Measurements from ENCODE around the gene OSBPL10. TPM values are rescaled to one million over a fixed set of nuclear protein-coding genes. Genes with fewer than 3 reads are reported as not detected.

OSBPL10 gene
- total and polyA plus RNA-seq, 4 donors: 3.9 to 33.0 (median 13.1) TPM

- peak; percentile 40 for ATAC-seq (ENCODE audit: insufficient read depth, low FRiP score)
- 32 to 38% methylated on average over 6 of the region's 6 CpGs for WGBS, 2 donors
These were observed 212.5 kb downstream of the OSBPL10 start for GRCh38 chr3:31768479-31769125.

GRCh38 chr3:31767920-31768319 is 213.1 kb downstream of the OSBPL10 start:
- ATAC-seq (ENCODE audit: insufficient read depth, low FRiP score) (no peak), DNase-seq (no peak)
- H3K4me3 ChIP-seq: no peak overlapping the region
- peaks cover 0 to 11% (median 0%) of the 10 kb centered on the region in 5 donors for H3K4me1 ChIP-seq (ENCODE audit: control insufficient read depth in 5 of 5, insufficient read depth in 5 of 5, low read length in 5 of 5)
- no peak for TF ChIP-seq CTCF (IDR thresholded peaks at IDR 0.05; ENCODE audit: control extremely low read depth, extremely low read depth)
- H3K36me3 ChIP-seq (ENCODE audit: control insufficient read depth in 4 of 4, insufficient read depth in 4 of 4, low read length in 4 of 4): no peaks in the 10 kb centered on the region
- WGBS, 2 donors: 93 to 96% methylated on average over 8 of the region's 8 CpGs
- H3K9ac ChIP-seq (ENCODE audit: insufficient read depth in 1 of 2, low read length in 2 of 2): no peak overlapping the region
- H3K27ac ChIP-seq (ENCODE audit: low read depth in 1 of 2, low read length in 1 of 2): no peak overlapping the region
- no peaks in the 10 kb centered on the region for H3K27me3 ChIP-seq (ENCODE audit: control insufficient read depth in 3 of 3, insufficient read depth in 3 of 3, low read length in 2 of 3)
- H3K9me3 ChIP-seq (ENCODE audit: control insufficient read depth in 4 of 4, insufficient read depth in 3 of 4, low read length in 3 of 4): no peaks in the 10 kb centered on the region

More at GRCh38 chr3:31768479-31769125, 212.5 kb downstream of the OSBPL10 start:
- no peaks in the 10 kb centered on the region for H3K27me3 ChIP-seq (ENCODE audit: control insufficient read depth in 3 of 3, insufficient read depth in 3 of 3, low read length in 2 of 3)
- H3K36me3 ChIP-seq (ENCODE audit: control insufficient read depth in 4 of 4, insufficient read depth in 4 of 4, low read length in 4 of 4): no peaks in the 10 kb centered on the region
- no peak overlapping the region for H3K27ac ChIP-seq (ENCODE audit: low read depth in 1 of 2, low read length in 1 of 2)
- no peaks in the 10 kb centered on the region for H3K9me3 ChIP-seq (ENCODE audit: control insufficient read depth in 4 of 4, insufficient read depth in 3 of 4, low read length in 3 of 4)
- peaks cover 0 to 5% (median 0%) of the 10 kb centered on the region in 5 donors for H3K4me1 ChIP-seq (ENCODE audit: control insufficient read depth in 5 of 5, insufficient read depth in 5 of 5, low read length in 5 of 5)
- H3K9ac ChIP-seq (ENCODE audit: insufficient read depth in 1 of 2, low read length in 2 of 2): no peak overlapping the region
- peak; percentile 51 for TF ChIP-seq CTCF (IDR thresholded peaks at IDR 0.05; ENCODE audit: control extremely low read depth, extremely low read depth)
- peak; percentile 75 to 91 (median 89) for DNase-seq
- no peak overlapping the region for H3K4me3 ChIP-seq

GRCh38 chr3:31766669-31767068 is 214.4 kb downstream of the OSBPL10 start:
- Histone ChIP-seq H3K9me3 (ENCODE audit: control insufficient read depth in 4 of 4, insufficient read depth in 3 of 4, low read length in 3 of 4) (no peaks in the 10 kb centered on the region), H3K27me3 (ENCODE audit: control insufficient read depth in 3 of 3, insufficient read depth in 3 of 3, low read length in 2 of 3) (no peaks in the 10 kb centered on the region), H3K27ac (ENCODE audit: low read depth in 1 of 2, low read length in 1 of 2) (no peak overlapping the region), H3K4me3 (no peak overlapping the region), H3K9ac (ENCODE audit: insufficient read depth in 1 of 2, low read length in 2 of 2) (no peak overlapping the region), H3K4me1 (ENCODE audit: control insufficient read depth in 5 of 5, insufficient read depth in 5 of 5, low read length in 5 of 5) (peaks cover 0 to 23% (median 5%) of the 10 kb centered on the region in 5 donors), H3K36me3 (ENCODE audit: control insufficient read depth in 4 of 4, insufficient read depth in 4 of 4, low read length in 4 of 4) (no peaks in the 10 kb centered on the region)
- DNase-seq: no peak
- TF ChIP-seq CTCF (IDR thresholded peaks at IDR 0.05; ENCODE audit: control extremely low read depth, extremely low read depth): no peak
- ATAC-seq (ENCODE audit: insufficient read depth, low FRiP score): no peak

- ATAC-seq (ENCODE audit: insufficient read depth, low FRiP score): no peak
- TF ChIP-seq CTCF (IDR thresholded peaks at IDR 0.05; ENCODE audit: control extremely low read depth, extremely low read depth): no peak
- no peak for DNase-seq
- H3K9me3 ChIP-seq (ENCODE audit: control insufficient read depth in 4 of 4, insufficient read depth in 3 of 4, low read length in 3 of 4): no peaks in the 10 kb centered on the region
- WGBS, 2 donors: 32 to 57% methylated on average over 4 of the region's 4 CpGs
- peaks cover 0 to 23% (median 5%) of the 10 kb centered on the region in 5 donors for H3K4me1 ChIP-seq (ENCODE audit: control insufficient read depth in 5 of 5, insufficient read depth in 5 of 5, low read length in 5 of 5)
- no peak overlapping the region for H3K27ac ChIP-seq (ENCODE audit: low read depth in 1 of 2, low read length in 1 of 2)
- no peaks in the 10 kb centered on the region for H3K27me3 ChIP-seq (ENCODE audit: control insufficient read depth in 3 of 3, insufficient read depth in 3 of 3, low read length in 2 of 3)
- no peak overlapping the region for H3K4me3 ChIP-seq
- no peak overlapping the region for H3K9ac ChIP-seq (ENCODE audit: insufficient read depth in 1 of 2, low read length in 2 of 2)
- H3K36me3 ChIP-seq (ENCODE audit: control insufficient read depth in 4 of 4, insufficient read depth in 4 of 4, low read length in 4 of 4): no peaks in the 10 kb centered on the region
These were observed 215.2 kb downstream of the OSBPL10 start for GRCh38 chr3:31765871-31766270.
